Kidney tubule cell (primary cell): Measurements from ENCODE around the gene NEUROD2.

Source experiments
- DNase-seq: peaks from one replicate; pipeline ENCODE4 v3.0.0-alpha.2; 2018; ENCODE audit warnings: low spot score

Gene NEUROD2

DNA sequence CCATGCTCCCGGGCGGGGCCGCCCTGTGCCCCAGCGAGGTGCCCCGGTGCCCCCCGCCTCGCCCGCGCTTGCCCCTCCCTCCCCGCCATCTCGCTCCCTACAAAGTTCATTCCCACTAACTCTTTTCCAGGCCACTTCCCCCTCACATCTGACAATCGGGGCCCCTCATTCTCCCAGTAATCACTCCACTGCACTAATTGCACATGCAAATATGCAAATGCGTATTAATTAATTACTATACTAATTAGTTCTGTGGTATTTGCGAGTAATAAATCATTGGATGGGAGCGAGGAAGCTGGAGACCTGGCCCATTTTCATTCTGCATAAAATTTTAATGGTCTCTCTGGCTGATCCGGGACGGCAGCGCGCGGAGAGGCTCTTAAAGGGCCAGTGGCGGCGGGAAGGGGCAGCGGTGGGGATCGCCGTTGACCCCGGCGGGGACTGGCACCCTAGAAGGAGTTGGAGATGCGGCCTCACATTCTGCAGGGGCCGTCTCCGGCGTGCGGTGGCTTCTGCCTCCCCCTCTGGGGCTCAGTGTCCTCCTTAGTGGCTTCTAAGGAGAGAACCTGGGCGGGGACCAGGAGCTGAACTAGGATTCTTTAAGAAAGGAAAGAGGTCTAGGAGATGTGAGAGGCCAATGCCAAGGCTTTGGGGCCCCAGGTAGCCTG lies 10.7 kb upstream of the NEUROD2 start:
- DNase-seq, result no peak

DNA sequence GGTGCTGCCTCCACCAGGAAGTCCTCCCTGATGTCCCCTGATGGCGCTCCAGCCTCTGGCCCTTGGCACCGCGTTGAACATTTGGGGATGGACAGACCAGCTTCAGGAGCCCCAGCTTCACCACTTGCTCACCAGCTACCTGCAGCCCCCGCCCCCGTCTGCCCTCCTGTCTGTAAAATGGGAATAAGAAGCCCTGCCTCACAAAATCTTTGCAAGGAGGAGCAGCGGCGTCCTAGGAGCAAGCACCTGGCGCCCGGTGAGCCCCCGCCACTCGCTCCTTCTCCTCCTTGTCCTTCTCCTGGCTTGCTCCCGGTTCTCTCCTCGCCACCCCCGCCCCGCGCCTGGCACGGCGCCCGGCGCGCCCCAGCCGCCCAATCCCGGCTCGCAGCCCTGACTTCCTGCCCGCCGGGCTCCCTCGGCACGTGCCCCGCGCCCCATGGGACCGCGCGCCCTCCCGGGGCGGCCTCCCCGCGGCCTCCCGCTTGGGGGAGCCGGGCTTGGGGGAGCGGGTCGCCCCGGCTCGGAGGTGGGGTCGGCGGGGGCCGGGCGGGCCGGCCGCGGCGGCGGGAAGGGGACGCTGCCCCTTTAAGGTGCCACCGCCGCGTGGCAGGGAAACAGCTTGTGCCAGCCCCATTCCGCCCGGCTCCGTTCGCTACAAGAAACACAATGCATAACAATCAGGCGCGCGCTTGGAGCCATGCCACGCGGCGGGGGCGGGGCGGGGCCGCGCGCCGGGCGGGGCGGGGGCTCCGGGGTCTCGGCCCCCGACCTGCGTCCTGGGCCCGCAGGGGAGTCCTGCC lies 9.9 kb upstream of the NEUROD2 start:
- DNase-seq, result peak; percentile 71

DNA sequence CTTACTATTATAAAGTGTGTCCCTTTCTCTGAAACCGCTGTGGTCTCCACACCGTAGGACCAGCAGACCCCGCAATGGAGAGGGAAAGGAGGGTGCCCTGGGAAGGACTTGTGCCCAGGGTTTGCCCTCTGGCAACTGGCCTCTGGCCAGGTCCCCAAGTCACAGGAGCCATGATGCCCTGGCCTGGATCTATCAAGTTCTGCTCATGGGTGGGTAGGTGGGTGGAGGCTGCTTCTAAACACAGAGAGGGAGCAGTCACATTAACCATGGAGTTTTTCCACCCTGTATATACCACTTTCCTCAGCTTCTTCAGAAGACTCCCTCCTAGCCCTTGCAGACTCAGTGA lies 9.4 kb upstream of the NEUROD2 start:
- no peak for DNase-seq

DNA sequence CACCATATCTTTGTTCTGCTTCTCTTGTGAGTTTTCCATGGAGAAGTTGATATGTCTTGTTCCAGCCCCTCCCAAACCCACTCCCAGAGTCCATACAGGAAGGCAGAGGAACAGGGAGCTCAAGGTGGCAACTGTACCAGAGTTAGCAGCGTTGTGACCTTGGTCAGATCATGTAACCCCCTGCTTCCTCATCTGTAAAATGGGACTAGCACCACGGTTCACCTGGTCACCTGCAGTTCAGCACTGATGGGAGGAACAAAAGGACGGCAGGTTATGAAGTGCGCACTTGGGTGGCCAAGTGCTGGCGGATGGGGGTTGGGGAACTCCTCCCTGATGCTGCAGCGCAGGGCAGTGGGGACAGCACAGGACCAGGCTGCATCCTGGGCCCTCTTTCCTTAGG lies 7.7 kb upstream of the NEUROD2 start:
- DNase-seq, result no peak

DNA sequence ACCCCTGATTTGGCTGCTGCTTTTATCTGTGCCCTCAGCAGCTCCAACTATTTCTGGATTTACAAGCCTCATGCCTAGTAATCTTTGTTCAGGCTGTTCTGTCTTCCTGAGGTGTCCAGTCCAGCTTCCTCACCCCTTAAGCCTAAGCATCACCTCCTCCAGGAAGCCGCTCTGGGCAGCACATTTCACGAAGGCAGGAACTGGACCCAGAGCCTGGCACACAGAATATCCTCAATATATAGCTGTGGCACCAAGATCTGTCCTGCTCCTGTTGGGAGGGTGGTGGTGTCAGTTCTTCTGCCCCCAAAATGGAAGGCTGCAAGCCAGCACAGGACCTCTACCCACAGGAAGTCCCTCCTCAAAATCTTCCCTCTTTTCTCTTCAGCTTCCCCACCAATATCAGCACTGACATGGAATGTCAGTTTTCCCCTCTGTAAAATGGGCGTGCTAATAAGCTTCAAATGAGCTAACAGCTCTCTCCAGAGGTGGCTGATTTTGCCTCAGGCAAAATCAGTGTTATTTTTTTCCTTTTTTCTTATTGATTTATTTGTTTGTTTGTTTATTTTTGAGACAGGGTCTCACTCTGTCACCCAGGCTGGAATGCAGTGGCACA lies 6.9 kb upstream of the NEUROD2 start:
- no peak for DNase-seq

DNA sequence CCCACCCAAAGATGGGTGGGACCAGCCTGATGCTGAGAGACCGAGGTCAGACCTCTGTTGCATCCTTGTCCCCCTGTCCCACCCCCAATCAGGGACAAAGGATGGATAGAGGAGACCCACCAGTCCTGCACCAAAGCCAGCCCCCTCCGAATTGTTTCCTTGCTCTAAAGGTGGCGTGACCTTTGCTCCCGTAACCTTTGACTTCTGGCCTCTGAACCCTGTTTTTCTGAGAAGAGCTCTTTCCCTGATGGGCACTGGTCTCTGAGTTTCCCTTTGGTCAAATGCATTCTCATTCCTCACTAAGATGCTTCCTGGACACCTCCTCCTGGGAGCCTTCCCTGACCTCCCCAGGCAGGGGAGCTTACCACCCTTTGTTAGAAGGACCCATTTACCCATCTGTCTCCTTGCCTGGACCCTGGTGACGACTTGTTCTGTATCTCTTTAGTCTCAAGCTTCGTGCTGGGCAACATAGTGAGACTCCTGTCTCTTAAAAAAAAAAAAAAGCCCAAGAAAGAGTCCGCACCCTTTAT lies 5.3 kb upstream of the NEUROD2 start:
- DNase-seq, result no peak

DNA sequence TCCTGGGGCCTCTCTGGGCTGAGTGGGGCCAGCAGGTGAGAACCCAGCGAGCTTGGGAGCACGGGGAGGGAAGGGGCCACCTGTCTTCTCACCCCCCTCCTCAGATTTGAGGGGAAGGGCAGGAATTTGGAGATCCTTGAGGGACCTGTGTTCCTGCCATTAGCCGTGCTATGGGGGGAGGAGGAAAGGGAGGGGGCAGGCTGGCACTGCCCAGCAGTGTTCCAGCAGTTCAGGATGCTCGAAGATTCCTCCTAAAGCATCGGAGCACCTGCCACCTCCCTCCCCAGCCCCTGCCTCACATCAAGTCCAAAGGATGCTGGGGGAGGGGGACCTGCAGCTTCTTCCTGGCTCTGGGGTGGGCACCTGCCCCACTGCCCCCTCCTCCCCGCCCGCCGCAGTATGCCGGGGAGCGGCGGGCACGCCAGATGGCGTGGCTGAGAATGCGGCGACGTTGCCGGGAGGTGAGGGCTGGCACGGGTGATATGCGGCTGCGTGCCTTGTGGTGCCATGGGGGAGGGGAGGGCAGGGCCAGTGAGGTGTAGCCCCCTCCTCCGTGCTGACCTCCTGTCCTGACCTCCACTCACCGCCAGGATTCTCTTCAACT lies 4.7 kb upstream of the NEUROD2 start:
- DNase-seq, result no peak

DNA sequence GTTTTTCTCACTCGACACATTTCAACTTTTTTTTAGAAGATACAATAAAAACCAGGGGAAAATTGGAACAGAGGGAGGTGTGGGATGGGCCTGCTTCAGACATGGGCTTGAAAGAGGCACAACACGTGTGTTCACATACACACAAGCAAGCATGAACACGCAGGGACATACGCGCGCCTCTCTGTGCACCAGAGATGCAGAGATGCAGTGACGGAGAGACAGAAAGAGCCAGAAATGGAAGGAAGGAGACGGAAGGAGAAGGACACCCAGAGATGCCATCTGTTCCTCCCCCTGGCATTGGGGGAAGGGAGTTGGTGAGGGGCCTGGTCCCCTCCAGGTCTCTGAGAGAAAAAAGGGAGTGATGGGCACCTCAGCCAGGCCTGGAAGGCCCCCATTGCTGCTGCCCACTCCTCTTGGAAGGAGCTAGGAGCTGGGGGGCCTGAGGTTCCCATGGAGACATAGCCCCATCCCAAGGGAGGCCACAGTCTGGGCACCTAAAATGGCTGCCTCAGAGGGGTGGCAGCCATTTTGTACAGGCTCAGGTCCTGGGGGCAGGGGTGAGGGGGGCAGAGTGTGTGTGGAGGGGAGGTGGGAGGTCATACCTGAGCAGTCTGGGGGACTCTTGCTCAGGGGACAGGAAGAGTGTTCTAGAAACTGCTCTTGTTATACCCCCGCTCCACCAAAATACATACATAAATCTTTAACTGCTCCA lies 3.8 kb upstream of the NEUROD2 start:
- no peak for DNase-seq

DNA sequence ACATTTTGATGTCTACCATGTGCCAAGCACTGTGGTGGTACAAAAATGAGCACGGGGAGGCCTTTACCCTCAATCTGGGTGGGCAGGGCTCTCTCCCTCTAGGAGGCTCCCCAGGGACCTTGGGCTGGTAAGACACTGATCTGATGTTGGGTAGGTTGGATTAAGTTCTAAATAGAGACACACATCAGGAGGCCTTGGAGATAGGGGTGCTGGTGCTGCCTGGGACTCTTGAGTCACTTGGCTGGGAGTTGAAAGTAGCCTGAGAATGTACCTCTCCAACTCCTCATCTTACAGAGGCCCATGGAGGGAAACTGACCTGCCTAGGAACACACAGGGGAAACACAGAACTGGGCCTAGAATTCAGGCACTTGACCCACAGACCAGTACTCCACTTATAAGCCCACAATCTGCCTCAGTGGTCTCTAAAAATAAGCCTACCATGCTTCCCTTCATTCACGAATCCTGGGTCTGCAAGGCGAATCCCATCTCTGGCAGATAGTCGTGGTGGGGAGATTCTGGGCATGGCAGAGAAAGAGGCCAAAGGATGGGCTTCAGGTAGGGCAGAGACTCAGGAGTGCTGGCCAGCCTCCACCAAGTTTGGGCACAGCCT lies 1.8 kb upstream of the NEUROD2 start:
- DNase-seq, result no peak

DNA sequence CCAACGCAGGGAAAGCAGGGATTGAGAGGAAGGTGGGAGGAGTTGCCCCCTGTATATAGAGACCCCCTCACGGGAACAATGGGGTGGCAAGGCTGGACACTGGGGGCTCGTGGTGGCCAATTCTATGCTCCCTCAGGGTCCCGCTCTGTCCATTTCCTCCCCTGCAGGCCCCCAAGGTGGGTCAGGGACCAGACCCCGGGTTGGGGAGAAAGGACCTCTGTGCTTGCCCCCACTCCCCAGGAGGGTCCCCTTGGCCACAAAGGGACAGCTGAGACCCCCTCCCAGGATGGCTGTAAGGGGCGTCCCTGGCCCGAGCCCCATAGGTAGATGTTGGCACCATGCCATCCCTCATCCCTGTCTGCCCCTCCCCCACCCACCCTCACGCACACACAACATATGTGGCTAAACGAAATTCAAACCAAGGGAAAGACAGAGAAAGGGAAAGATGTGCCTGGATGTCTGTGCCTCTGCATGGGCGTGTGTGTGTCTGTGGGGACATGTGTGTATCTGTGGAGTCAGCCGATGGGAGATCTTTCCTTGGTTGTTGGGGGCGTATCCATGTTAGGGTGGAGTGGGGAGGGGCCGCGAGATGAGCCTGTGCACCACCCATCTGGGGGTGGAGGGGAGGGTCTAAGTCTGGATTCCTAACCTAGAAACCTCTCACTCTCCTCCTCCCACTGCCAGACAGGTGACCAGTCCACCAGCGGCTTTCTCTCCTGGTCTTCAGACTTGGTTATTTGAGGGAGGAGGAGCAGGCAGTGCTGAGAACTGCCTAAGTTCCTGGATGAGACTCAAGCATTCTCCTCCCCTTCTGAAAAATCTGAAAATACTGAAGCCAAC lies 642 bp upstream of the NEUROD2 start:
- DNase-seq, result no peak

DNA sequence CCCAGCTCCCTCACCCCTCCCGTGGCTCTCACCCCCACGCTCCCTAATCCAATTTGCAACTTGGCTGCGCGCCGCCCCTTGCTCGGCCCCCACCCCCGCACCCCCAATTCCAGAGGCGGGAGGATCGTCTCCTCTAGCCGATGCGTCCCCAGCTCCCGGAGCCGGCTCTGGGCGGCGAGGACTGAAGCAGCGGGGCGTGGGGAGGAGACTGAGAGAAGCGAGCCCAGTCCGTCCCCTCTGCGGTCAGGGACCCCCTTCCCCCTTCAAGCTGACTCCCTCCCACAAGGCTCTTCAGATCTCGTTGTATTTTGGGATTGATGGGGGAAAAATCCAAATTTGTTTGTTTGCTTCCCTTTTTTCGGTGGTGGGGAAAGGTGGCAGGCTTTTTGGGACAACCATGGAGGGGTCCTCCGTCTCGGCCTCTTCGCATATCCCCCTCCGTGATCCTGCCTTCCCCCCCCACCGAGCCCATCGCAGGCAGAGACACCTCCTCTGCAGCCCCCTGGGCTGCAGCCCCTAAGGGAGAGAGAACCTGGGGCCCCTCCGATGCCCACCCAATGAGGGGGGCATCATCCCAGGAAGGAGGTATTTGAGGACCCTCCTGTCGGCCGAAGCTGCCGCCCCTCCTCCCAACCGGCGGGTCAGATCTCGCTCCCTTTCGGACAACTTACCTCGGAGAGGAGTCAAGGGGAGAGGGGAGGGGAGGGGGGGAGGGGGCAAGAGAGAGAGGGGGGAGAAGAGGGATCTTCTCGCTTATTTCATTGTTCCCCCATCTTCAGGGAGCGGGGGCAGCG lies 466 bp downstream of the NEUROD2 start:
- DNase-seq, result no peak

DNA sequence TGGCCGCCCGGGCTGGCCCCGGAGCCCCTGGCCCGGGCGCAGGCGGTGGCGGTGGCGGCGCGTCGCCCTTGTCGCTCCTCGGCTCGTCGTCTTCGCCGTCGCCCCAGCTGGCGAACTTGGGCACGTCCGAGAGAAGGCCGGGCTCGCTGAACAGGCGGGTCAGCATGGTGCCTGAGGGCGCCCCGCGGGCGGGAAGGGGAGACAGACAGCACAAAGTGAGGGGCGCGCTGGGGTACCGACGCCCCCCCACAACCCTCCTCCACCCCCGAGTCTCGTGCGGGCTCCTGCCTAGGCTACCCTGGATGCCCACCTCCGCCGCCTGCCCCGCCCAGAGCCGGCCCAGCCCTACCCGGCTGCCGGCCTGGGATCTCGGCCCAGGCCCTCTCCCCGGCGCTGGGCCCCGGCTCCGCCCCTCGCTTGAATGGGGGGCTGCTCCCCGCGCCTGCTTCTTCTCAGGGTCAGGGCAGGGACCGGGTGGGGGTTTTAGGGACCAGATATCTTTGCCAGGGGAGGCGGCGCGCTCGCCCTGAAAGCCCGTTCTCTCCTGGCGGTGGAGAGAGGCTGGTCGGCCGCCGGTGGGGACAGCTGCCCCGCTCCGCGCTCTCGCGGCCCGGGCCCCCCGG lies 1.2 kb downstream of the NEUROD2 start:
- DNase-seq, result no peak

DNA sequence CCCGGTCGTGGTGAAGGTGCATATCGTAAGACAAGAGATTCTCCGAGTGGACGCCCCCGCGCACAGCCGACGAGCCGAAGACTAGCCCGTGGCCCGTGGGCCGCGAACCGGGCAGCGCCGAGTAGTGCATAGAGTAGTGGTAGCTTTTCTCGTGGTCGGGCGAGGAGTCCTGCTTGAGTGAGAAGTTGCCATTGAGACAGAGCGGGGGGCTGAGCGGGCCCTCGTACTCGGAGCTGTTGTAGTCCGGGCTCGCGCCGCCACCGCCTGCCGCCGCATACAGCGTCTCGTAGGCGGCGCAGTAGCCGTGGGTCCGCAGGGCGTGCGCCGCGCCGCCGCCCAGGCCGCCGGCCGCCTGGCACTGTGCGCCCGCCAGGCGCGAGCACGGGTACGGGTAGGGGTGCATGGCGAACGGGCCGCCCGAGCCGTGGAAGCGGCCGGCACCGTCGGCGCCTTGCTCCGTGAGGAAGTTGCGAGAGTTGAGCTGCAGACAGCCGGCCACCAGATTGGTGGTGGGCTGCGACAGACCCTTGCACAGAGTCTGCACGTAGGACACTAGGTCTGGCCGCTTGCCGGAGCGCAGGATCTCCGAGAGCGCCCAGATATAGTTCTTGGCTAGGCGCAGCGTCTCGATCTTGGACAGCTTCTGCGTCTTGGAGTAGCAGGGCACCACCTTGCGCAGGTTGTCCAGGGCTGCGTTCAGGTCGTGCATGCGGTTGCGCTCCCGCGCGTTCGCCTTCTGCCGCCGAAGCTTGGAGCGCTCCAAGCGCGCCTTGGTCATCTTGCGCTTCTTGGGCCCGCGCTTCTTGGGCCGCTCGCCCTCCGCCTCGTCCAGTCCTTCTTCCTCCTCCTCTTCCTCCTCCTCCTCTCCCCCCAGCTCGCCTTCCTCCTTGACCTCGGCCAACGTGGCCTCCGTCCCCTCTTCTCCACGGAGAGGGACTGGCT lies 2.0 kb downstream of the NEUROD2 start:
- DNase-seq, result peak; percentile 16

DNA sequence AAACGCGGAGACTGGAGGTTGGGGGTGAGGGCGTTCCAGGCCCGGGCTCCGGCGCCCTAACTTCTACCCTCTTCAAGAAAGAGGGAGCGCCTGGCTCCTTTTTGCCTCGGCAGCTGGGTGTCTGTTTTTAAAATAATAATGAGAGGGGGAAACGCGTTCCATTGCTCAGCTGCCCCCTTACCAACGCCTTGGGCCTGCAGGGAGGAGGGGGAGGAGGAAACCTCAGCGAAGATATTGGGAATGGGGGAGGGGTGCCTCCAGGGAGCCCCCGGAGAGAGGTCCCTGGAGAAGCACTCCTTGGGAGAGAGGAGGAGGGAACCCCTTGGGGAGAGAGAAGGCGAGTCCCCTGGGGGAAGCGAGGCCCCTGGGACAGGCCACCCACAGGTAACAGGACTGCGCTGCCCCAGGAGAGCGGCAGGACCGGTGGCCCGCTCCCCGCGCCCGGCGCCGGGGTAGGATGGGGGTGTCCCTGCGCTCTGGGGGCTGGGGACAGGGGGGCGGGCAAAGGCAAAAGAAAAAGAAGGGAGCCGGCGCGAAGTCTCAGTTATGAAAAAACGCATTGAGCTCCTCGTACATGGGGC lies 2.7 kb downstream of the NEUROD2 start:
- DNase-seq, result no peak

DNA sequence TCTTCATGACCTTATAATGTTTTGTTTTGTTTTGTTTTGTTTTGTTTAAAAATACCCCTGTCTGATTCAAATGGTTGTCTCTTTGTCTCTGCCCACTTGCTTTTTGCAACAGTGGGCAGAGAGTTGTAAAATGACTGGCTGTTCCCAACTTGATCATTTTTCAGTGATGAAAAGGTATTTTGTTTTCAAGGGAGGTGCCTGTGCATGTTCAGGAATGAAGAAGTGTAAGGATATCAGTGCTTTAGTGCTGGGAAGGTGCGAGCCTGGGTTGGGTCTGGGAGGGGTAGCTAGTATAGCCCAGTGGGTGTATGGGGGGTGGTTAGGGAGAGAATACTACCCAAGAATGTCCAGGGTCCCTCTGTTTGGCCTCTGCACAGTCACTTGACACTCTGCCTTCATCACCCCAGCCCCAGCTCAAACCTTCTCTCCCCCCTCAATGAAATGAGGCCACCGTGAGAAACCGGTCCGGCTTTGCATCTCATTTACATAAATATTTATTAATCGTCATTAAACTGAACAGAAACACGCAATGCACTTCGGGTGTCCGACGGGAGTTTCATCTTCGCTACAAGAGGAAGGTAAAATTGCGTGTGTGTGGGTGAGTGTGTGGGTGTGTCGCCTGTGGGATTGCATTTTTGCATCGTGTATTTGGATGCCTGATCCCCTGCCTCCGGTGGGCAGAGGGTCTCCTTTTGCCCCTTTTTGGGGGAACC lies 4.3 kb downstream of the NEUROD2 start:
- DNase-seq, result no peak

DNA sequence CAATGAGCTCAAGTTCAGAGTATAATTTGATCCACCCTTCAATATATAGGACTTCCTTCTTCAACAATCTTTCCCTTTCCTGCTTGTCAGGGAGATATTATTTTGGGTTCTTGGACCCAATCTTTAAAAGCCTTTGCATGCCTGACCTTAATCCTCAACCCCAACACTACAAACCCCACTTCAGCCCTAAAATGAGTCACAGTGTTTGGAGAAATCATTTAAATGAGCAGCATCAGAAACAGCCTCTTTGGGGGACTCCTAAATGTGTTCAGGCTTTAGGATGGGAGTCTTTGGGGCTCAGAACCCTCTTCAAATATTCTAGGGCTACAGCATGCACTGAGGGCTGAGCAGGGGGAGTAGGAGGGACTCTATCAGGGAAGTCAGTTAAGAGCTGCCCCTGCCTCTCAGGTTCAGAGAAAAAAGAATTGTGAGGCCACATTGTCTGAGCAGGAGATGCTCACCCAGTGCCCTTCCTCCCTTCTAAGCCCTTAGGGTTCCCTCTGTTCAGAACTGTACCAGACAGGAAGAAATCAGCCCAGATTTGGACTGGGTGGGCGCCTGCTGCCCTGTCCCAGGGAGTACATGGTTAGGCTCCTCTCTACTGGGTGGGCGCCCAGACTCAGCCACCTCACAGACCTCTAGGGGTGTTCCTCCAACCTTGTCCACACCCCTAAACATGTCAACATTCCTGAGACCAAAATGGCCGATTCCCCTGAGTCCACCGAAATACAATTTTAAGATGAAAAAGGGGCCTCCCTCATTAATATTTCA lies 5.0 kb downstream of the NEUROD2 start:
- no peak for DNase-seq
